Kidney (tissue), 14 donors: ENCODE data around the gene AGBL4. TPM values are rescaled to one million over a fixed set of nuclear protein-coding genes. Genes with fewer than 3 reads are reported as not detected.
A peak's percentile ranks its signal among the peaks of the same experiment; 100 is the strongest.

ENCODE experiments used
- DNase-seq, 5 donors: peaks; one replicate each; pipeline ENCODE4 v3.0.0-alpha.2; 2013 to 2020
- FAIRE-seq: peaks from 2 replicates; lab custom pipeline; 2012; peaks lifted over from hg19 to GRCh38; lab: Jason Lieb, UNC
- H3K27ac ChIP-seq, 2 donors: one replicate each; pipeline ENCODE4 v1.7.0; 2013; ENCODE audit warnings: low read depth in 2 of 2, low read length in 2 of 2, inconsistent platforms in 1 of 2
- H3K27me3 ChIP-seq: one replicate; pipeline ENCODE4 v1.7.1; 2013; ENCODE audit warnings: low read length, inconsistent platforms; ENCODE audit not compliant: control insufficient read depth, insufficient read depth
- H3K36me3 ChIP-seq, 3 donors: one replicate each; pipeline versions ENCODE4 v1.7.0 to v1.7.1; 2013; ENCODE audit warnings: low read length in 3 of 3, control low read depth in 1 of 3, inconsistent platforms in 1 of 3; ENCODE audit not compliant: insufficient read depth in 3 of 3, control insufficient read depth in 2 of 3
- H3K4me1 ChIP-seq, 3 donors: one replicate each; pipeline versions ENCODE4 v1.7.0 to v1.7.1; 2013; ENCODE audit warnings: low read length in 3 of 3, inconsistent platforms in 1 of 3, low read depth in 1 of 3; ENCODE audit not compliant: control insufficient read depth in 2 of 3, insufficient read depth in 2 of 3
- H3K4me3 ChIP-seq, 3 donors: one replicate each; pipeline versions ENCODE4 v1.7.0 to v1.8.1; 2013; ENCODE audit warnings: low read length in 3 of 3, control low read depth in 1 of 3, inconsistent platforms in 1 of 3
- H3K9ac ChIP-seq, 3 donors: one replicate each; pipeline versions ENCODE4 v1.7.0 to v1.7.1; 2013; ENCODE audit warnings: low read length in 3 of 3, control low read depth in 1 of 3, inconsistent platforms in 1 of 3
- H3K9me3 ChIP-seq, 3 donors: one replicate each; pipeline versions ENCODE4 v1.7.0 to v1.7.1; 2013; ENCODE audit warnings: low read length in 3 of 3, control low read depth in 1 of 3, inconsistent platforms in 1 of 3; ENCODE audit not compliant: control insufficient read depth in 2 of 3, insufficient read depth in 1 of 3
- intact Hi-C: fragments of 100-400 bp; cut with DNase I; formaldehyde crosslinking; loops from one replicate; pipeline ENCODE4 v1.11.1; 2022
- polyA plus RNA-seq: library from polyadenylated mRNA; stranded (reverse); fragments of 350-450 nt; fragmentation: Illumina TruSeq; extraction: RNeasy Lipid Tissue Mini Kit (QIAGEN cat#74804); gene quantifications from one replicate; pipeline ENCODE4 v1.2.3, GENCODE V29; 2014; ENCODE audit warnings: low read depth, low replicate concordance; ENCODE audit not compliant: insufficient read depth
- total RNA-seq: library from RNA; stranded (reverse); fragmentation: NEBNext Ultra II Directional; extraction: Animal tissue kit (Norgen Biotek cat#: 25700); gene quantifications from one replicate; pipeline ENCODE4 v1.2.1, GENCODE V29; 2021
- TF ChIP-seq, protein P1 (sequence below): IDR thresholded peaks from 3 replicates; pipeline ENCODE4 v1.5.1; 2012; ENCODE audit warnings: mild to moderate bottlenecking, moderate library complexity, borderline replicate concordance; ENCODE audit not compliant: insufficient read depth; ENCODE audit errors: extremely low read depth
- donor health status: control.
- donor health status: control.
- donor health status: control.
- donor health status: control.
- donor health status: control.
- donor health status: DM: yes; HTN: yes; CAD: no.
- donor health status: Normal renal cell carcinoma (clear cell type).

The AGBL4 gene
- total and polyA plus RNA-seq, 2 donors from 2014 or later = 1.5 to 2.7 TPM

DNA sequence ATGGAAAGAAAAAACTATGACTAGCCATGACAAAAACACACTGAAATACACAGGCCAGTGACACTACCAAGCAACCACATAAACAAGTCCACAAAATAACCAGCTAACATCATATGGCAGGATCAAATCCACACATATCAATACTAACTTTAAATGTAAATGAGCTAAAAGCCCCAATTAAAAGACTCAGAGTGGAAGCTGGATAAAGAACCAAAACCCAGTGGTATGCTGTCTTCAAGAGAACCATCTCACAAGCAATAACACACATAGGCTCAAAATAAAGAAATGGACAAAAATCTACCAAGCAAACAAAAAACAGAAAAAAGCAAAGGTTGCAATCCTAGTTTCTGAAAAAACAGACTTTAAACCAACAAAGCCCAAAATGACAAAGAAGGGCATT, 770.8 kb downstream of the AGBL4 start:
- no peak for FAIRE-seq
- TF ChIP-seq, protein P1, sequence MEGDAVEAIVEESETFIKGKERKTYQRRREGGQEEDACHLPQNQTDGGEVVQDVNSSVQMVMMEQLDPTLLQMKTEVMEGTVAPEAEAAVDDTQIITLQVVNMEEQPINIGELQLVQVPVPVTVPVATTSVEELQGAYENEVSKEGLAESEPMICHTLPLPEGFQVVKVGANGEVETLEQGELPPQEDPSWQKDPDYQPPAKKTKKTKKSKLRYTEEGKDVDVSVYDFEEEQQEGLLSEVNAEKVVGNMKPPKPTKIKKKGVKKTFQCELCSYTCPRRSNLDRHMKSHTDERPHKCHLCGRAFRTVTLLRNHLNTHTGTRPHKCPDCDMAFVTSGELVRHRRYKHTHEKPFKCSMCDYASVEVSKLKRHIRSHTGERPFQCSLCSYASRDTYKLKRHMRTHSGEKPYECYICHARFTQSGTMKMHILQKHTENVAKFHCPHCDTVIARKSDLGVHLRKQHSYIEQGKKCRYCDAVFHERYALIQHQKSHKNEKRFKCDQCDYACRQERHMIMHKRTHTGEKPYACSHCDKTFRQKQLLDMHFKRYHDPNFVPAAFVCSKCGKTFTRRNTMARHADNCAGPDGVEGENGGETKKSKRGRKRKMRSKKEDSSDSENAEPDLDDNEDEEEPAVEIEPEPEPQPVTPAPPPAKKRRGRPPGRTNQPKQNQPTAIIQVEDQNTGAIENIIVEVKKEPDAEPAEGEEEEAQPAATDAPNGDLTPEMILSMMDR = no peak

DNA sequence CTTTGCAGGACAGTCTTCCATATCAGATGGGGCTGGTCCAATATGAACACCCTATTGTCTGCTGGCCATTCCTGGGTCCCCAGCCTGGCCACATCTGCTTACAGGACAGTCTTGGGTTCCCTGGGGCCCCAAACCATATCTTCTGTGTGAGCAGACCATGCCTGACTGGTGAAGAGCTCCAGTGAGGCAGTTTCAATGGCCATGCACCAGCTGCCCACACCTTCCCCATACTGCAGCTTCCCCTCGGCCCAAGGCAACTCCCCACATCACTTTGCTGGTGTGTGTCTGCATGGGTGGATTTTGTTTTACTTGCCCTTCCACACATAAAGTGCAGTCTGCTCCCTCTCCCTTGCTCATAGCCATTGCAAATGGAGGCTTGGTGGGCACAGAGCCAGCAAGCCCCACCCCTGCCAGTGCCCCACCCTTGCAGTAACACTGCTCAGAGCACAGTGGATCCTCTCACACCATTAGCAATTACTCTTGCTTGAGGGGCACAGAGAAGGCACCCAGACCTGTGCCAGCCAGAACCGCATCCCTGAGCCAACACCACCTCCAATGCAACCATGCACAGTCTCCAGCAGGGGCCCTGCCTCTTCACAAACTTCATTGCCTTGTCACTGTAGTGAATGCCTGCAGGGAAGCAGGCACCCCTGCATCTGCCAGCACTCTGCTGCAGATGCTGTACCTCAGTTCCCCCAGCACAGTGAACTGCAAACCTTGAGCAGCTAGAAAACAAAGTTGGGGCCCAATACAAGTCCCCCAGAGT, 772.6 kb downstream of the AGBL4 start:
- no peaks in the 10 kb centered on the region for H3K27me3 ChIP-seq
- no peak for FAIRE-seq
- no peak overlapping the region for H3K9ac ChIP-seq
- TF ChIP-seq, protein P1 = no peak
- no peak overlapping the region for H3K4me3 ChIP-seq
- H3K36me3 ChIP-seq = no peaks in the 10 kb centered on the region
- peaks cover 0 to 5% (median 0%) of the 10 kb centered on the region in 3 donors for H3K9me3 ChIP-seq
- H3K27ac ChIP-seq = no peak overlapping the region
- intact Hi-C loops = no loop called here
- no peaks in the 10 kb centered on the region for H3K4me1 ChIP-seq
- DNase-seq = peak in 1 of 5 donors; percentile 32

More for the DNA sequence above, 770.8 kb downstream of the AGBL4 start:
- H3K4me1 ChIP-seq = no peaks in the 10 kb centered on the region
- intact Hi-C loops = no loop called here
- no peak overlapping the region for H3K4me3 ChIP-seq
- peaks cover 0 to 5% (median 0%) of the 10 kb centered on the region in 3 donors for H3K9me3 ChIP-seq
- no peak overlapping the region for H3K9ac ChIP-seq
- no peak for DNase-seq
- H3K36me3 ChIP-seq = no peaks in the 10 kb centered on the region
- H3K27me3 ChIP-seq = no peaks in the 10 kb centered on the region
- no peak overlapping the region for H3K27ac ChIP-seq

DNA sequence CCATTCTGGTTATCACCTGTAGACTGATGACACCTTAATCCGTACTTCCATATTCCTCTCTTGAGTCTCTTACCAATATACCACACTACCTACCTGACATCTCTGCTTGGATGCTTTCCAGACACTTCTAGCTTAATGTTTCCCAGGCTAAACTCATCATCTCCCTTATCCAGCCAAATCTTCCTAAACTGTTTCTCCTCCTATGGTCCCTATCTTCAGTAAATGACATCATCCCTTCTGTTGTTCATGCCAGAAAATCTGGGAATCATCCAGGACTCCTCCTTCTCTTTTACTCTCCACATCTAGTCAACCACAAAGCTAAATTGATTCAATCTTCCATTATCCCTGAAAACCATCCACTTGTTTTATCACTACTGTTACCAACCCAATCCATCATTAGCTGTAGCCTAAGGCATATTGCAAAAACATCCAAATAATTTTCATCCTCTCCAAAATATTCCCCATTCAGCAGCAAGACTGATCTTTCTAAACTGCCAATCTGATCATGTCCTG, 783.0 kb downstream of the AGBL4 start:
- intact Hi-C loops = no loop called here
- FAIRE-seq = no peak
- H3K27me3 ChIP-seq = no peaks in the 10 kb centered on the region

More for the DNA sequence above, 783.0 kb downstream of the AGBL4 start:
- H3K4me3 ChIP-seq = no peak overlapping the region
- no peaks in the 10 kb centered on the region for H3K36me3 ChIP-seq
- no peak for DNase-seq
- H3K9me3 ChIP-seq = no peaks in the 10 kb centered on the region
- no peak overlapping the region for H3K27ac ChIP-seq
- H3K9ac ChIP-seq = no peak overlapping the region
- no peaks in the 10 kb centered on the region for H3K4me1 ChIP-seq
- TF ChIP-seq, protein P1 = no peak
